Urinary bladder (tissue), 4 donors: Measurements from ENCODE around the gene DDAH2. TPM values are rescaled to one million over a fixed set of nuclear protein-coding genes. Genes with fewer than 3 reads are reported as not detected.
A peak's percentile ranks its signal among the peaks of the same experiment; 100 is the strongest.

Experiments
- DNase-seq: peaks from one replicate; pipeline ENCODE4 v3.0.0-alpha.2; 2015; ENCODE audit errors: extremely low spot score
- H3K27ac ChIP-seq: one replicate; pipeline ENCODE4 v1.5.1; 2013; ENCODE audit warnings: low read depth, mild to moderate bottlenecking, moderate library complexity
- H3K36me3 ChIP-seq: one replicate; pipeline ENCODE4 v1.6.1; 2013; ENCODE audit warnings: mild to moderate bottlenecking, moderate library complexity; ENCODE audit not compliant: insufficient read depth
- H3K4me1 ChIP-seq: one replicate; pipeline ENCODE4 v1.6.1; 2013; ENCODE audit warnings: mild to moderate bottlenecking, moderate library complexity; ENCODE audit not compliant: insufficient read depth
- H3K4me3 ChIP-seq: one replicate; pipeline ENCODE4 v1.5.1; 2013; ENCODE audit warnings: low read depth, low read length
- WGBS: extraction: QIAGEN DNeasy Blood & Tissue Kit; methylation state at CpG from one replicate; pipeline ENCODE4 v1.1.7; 2013; 5-methylcytosine and 5-hydroxymethylcytosine counted together
- polyA plus RNA-seq: library from polyadenylated mRNA; stranded (reverse); fragments of 200-250 nt; gene quantifications from one replicate; pipeline ENCODE4 v1.2.3, GENCODE V29; 2013
- small RNA-seq: library from RNA; depleted of rRNA; stranded (forward); fragments of <200 nt; gene quantifications from one replicate; pipeline ENCODE3, GENCODE V24; 2014
- total RNA-seq: library from RNA; depleted of rRNA; stranded (reverse); fragments of >200 nt; gene quantifications from one replicate; pipeline ENCODE4 v1.2.3, GENCODE V29; 2014
- donor health status: healthy with polysubstance abuse.
- donor health status: healthy.

DDAH2 gene
- total and polyA plus RNA-seq, 2 donors: 81.6 to 115 TPM

- Histone ChIP-seq H3K36me3 (peaks cover 5% of the 10 kb centered on the region), H3K4me1 (no peaks in the 10 kb centered on the region), H3K27ac (no peak overlapping the region), H3K4me3 (no peak overlapping the region)
- 70% methylated on average over 10 of the region's 10 CpGs for WGBS
- DNase-seq: no peak
These were observed 38.6 kb downstream of the DDAH2 start for GRCh38 chr6:31690231-31691077.

- no peak for DNase-seq
- 78% methylated on average over 11 of the region's 11 CpGs for WGBS
- H3K36me3 ChIP-seq: peaks cover 5% of the 10 kb centered on the region
- H3K27ac ChIP-seq: no peak overlapping the region
- H3K4me3 ChIP-seq: no peak overlapping the region
- no peaks in the 10 kb centered on the region for H3K4me1 ChIP-seq
These were observed 39.6 kb downstream of the DDAH2 start for GRCh38 chr6:31689249-31690110.

- no peaks in the 10 kb centered on the region for H3K4me1 ChIP-seq
- H3K36me3 ChIP-seq: peaks cover 5% of the 10 kb centered on the region
- no peak overlapping the region for H3K4me3 ChIP-seq
- H3K27ac ChIP-seq: no peak overlapping the region
- no peak for DNase-seq
- 80% methylated on average over 14 of the region's 14 CpGs for WGBS
These were observed 41.0 kb downstream of the DDAH2 start for GRCh38 chr6:31687860-31688693.

- Histone ChIP-seq H3K4me1 (no peaks in the 10 kb centered on the region), H3K36me3 (peaks cover 5% of the 10 kb centered on the region), H3K27ac (no peak overlapping the region), H3K4me3 (no peak overlapping the region)
- 87% methylated on average over 8 of the region's 8 CpGs for WGBS
- no peak for DNase-seq
These were observed 41.8 kb downstream of the DDAH2 start for GRCh38 chr6:31687321-31687720.

GRCh38 chr6:31686483-31686882 is 42.6 kb downstream of the DDAH2 start:
- H3K4me3 ChIP-seq: no peak overlapping the region
- peaks cover 4% of the 10 kb centered on the region for H3K36me3 ChIP-seq
- DNase-seq: no peak
- no peaks in the 10 kb centered on the region for H3K4me1 ChIP-seq
- WGBS: 83% methylated on average over 5 of the region's 5 CpGs
- H3K27ac ChIP-seq: no peak overlapping the region

GRCh38 chr6:31683591-31683990 is 45.5 kb downstream of the DDAH2 start:
- Histone ChIP-seq H3K36me3 (no peaks in the 10 kb centered on the region), H3K27ac (no peak overlapping the region), H3K4me1 (no peaks in the 10 kb centered on the region), H3K4me3 (no peak overlapping the region)
- DNase-seq: no peak
- 65% methylated on average over 13 of the region's 13 CpGs for WGBS

GRCh38 chr6:31681135-31681671 is 47.9 kb downstream of the DDAH2 start:
- DNase-seq: no peak
- Histone ChIP-seq H3K4me3 (peak overlapping the region; percentile 36), H3K4me1 (no peaks in the 10 kb centered on the region), H3K36me3 (no peaks in the 10 kb centered on the region), H3K27ac (peak overlapping the region; percentile 54)
- under 1% methylated on average over 40 of the region's 40 CpGs for WGBS

GRCh38 chr6:31680226-31681134 is 48.6 kb downstream of the DDAH2 start, which contains the start of gene LY6G5C:
LY6G5C (minus strand) TSS chr6:31681067; CDS start chr6:31680373, 694 bp downstream.
- peak; percentile 73 for DNase-seq
- 9% methylated on average over 17 of the region's 17 CpGs for WGBS
- Histone ChIP-seq H3K36me3 (no peaks in the 10 kb centered on the region), H3K27ac (peak within 1 kb of the TSS; percentile 54), H3K4me3 (peak within 1 kb of the TSS; percentile 36), H3K4me1 (no peaks in the 10 kb centered on the region)

- no peak for DNase-seq
- Histone ChIP-seq H3K4me1 (no peaks in the 10 kb centered on the region), H3K36me3 (peaks cover 2% of the 10 kb centered on the region), H3K27ac (no peak overlapping the region), H3K4me3 (no peak overlapping the region)
- WGBS: 72% methylated on average over 8 of the region's 8 CpGs
These were observed 51.1 kb downstream of the DDAH2 start for GRCh38 chr6:31677955-31678354.

Small RNA genes lying within 50 kb of the gene (small RNA-seq; reads per million reads assigned to genes)
- gene LY6G6D: not detected
- not detected for gene MIR4646
- gene MSH5-SAPCD1: not detected
- gene RF00019: not detected
- not detected for gene RNU6-850P
- not detected for gene SAPCD1

Other genes with a start within 250 kb of the DDAH2 start
Only the 30 nearest of the 42 such genes appear.
- gene LTA, start 157.0 kb downstream of the DDAH2 start, total RNA-seq: not detected
- gene LTA, start 157.0 kb downstream of the DDAH2 start, polyA plus RNA-seq: 0.06 TPM
- gene TNF, start 153.7 kb downstream of the DDAH2 start, total RNA-seq: not detected
- gene TNF, start 153.7 kb downstream of the DDAH2 start, polyA plus RNA-seq: 0.29 TPM
- 2.1 TPM for gene LTB, start 146.9 kb downstream of the DDAH2 start, total RNA-seq
- gene LTB, start 146.9 kb downstream of the DDAH2 start, polyA plus RNA-seq: 1.4 TPM
- gene LST1, start 143.0 kb downstream of the DDAH2 start, total RNA-seq: 4.2 TPM
- gene LST1, start 143.0 kb downstream of the DDAH2 start, polyA plus RNA-seq: 10.6 TPM
- gene NCR3, start 136.3 kb downstream of the DDAH2 start, total RNA-seq: not detected
- 0.20 TPM for gene NCR3, start 136.3 kb downstream of the DDAH2 start, polyA plus RNA-seq
- 42.6 TPM for gene AIF1, start 114.1 kb downstream of the DDAH2 start, total RNA-seq
- gene AIF1, start 114.1 kb downstream of the DDAH2 start, polyA plus RNA-seq: 41.7 TPM
- 53.7 TPM for gene PRRC2A, start 108.6 kb downstream of the DDAH2 start, total RNA-seq
- gene PRRC2A, start 108.6 kb downstream of the DDAH2 start, polyA plus RNA-seq: 115 TPM
- gene BAG6, start 76.6 kb downstream of the DDAH2 start, total RNA-seq: 73.8 TPM
- gene BAG6, start 76.6 kb downstream of the DDAH2 start, polyA plus RNA-seq: 193 TPM
- gene APOM, start 73.4 kb downstream of the DDAH2 start, total RNA-seq: 0.69 TPM
- gene APOM, start 73.4 kb downstream of the DDAH2 start, polyA plus RNA-seq: 3.6 TPM
- 17.6 TPM for gene C6orf47, start 68.5 kb downstream of the DDAH2 start, total RNA-seq
- 29.7 TPM for gene C6orf47, start 68.5 kb downstream of the DDAH2 start, polyA plus RNA-seq
- 10.0 TPM for gene GPANK1, start 64.3 kb downstream of the DDAH2 start, total RNA-seq
- gene GPANK1, start 64.3 kb downstream of the DDAH2 start, polyA plus RNA-seq: 20.9 TPM
- 44.3 TPM for gene CSNK2B, start 63.2 kb downstream of the DDAH2 start, total RNA-seq
- gene CSNK2B, start 63.2 kb downstream of the DDAH2 start, polyA plus RNA-seq: 151 TPM
- gene LY6G5B, start 59.3 kb downstream of the DDAH2 start, total RNA-seq: 6.0 TPM
- gene LY6G5B, start 59.3 kb downstream of the DDAH2 start, polyA plus RNA-seq: 7.2 TPM
- 0.37 TPM for gene LY6G5C, start 48.2 kb downstream of the DDAH2 start, total RNA-seq
- gene LY6G5C, start 48.2 kb downstream of the DDAH2 start, polyA plus RNA-seq: 4.0 TPM
- 42.6 TPM for gene ABHD16A, start 26.0 kb downstream of the DDAH2 start, total RNA-seq
- gene ABHD16A, start 26.0 kb downstream of the DDAH2 start, polyA plus RNA-seq: 56.4 TPM
- gene LY6G6F, start 22.4 kb downstream of the DDAH2 start, total RNA-seq: not detected
- not detected for gene LY6G6F, start 22.4 kb downstream of the DDAH2 start, polyA plus RNA-seq
- 3.1 TPM for gene LY6G6D, start 14.0 kb downstream of the DDAH2 start, total RNA-seq
- 1.7 TPM for gene LY6G6D, start 14.0 kb downstream of the DDAH2 start, polyA plus RNA-seq
- gene LY6G6C, start 7.6 kb downstream of the DDAH2 start, total RNA-seq: not detected
- not detected for gene LY6G6C, start 7.6 kb downstream of the DDAH2 start, polyA plus RNA-seq
- 0.32 TPM for gene MPIG6B, start 5.9 kb downstream of the DDAH2 start, total RNA-seq
- gene MPIG6B, start 5.9 kb downstream of the DDAH2 start, polyA plus RNA-seq: 0.62 TPM
- 200 TPM for gene CLIC1, start 7.2 kb upstream of the DDAH2 start, total RNA-seq
- 303 TPM for gene CLIC1, start 7.2 kb upstream of the DDAH2 start, polyA plus RNA-seq
- 14.8 TPM for gene MSH5, start 10.7 kb upstream of the DDAH2 start, total RNA-seq
- 2.9 TPM for gene MSH5, start 10.7 kb upstream of the DDAH2 start, polyA plus RNA-seq
- gene SAPCD1, start 33.4 kb upstream of the DDAH2 start, total RNA-seq: 0.90 TPM
- gene SAPCD1, start 33.4 kb upstream of the DDAH2 start, polyA plus RNA-seq: 1.3 TPM
- gene VWA7, start 48.0 kb upstream of the DDAH2 start, total RNA-seq: 0.42 TPM
- 0.39 TPM for gene VWA7, start 48.0 kb upstream of the DDAH2 start, polyA plus RNA-seq
- gene VARS1, start 66.5 kb upstream of the DDAH2 start, total RNA-seq: 16.7 TPM
- gene VARS1, start 66.5 kb upstream of the DDAH2 start, polyA plus RNA-seq: 34.4 TPM
- 22.5 TPM for gene LSM2, start 77.7 kb upstream of the DDAH2 start, total RNA-seq
- 69.4 TPM for gene LSM2, start 77.7 kb upstream of the DDAH2 start, polyA plus RNA-seq
- 2.5 TPM for gene HSPA1L, start 86.0 kb upstream of the DDAH2 start, total RNA-seq
- gene HSPA1L, start 86.0 kb upstream of the DDAH2 start, polyA plus RNA-seq: 2.9 TPM
- 152 TPM for gene HSPA1A, start 86.2 kb upstream of the DDAH2 start, total RNA-seq
- 374 TPM for gene HSPA1A, start 86.2 kb upstream of the DDAH2 start, polyA plus RNA-seq
- gene HSPA1B, start 98.4 kb upstream of the DDAH2 start, total RNA-seq: 137 TPM
- gene HSPA1B, start 98.4 kb upstream of the DDAH2 start, polyA plus RNA-seq: 269 TPM
- gene NEU1, start 133.5 kb upstream of the DDAH2 start, total RNA-seq: 18.4 TPM
- gene NEU1, start 133.5 kb upstream of the DDAH2 start, polyA plus RNA-seq: 52.1 TPM
- 3.3 TPM for gene SLC44A4, start 149.7 kb upstream of the DDAH2 start, total RNA-seq
- gene SLC44A4, start 149.7 kb upstream of the DDAH2 start, polyA plus RNA-seq: 4.2 TPM